GM12873 (cell line): Measurements from ENCODE around the gene COX7A2.

Source experiments
- CTCF ChIP-seq: IDR thresholded peaks from 2 replicates; pipeline ENCODE4 v1.5.1; 2012; ENCODE audit warnings: low read depth, mild to moderate bottlenecking, moderate library complexity, low read length, control low read depth; ENCODE audit not compliant: insufficient read depth; ENCODE audit errors: missing control alignments

COX7A2 gene

GRCh38 chr6:75267461-75267860, 23.9 kb upstream of the COX7A2 start:
- TF ChIP-seq CTCF, result no peak

GRCh38 chr6:75266716-75267291, 23.2 kb upstream of the COX7A2 start:
- TF ChIP-seq CTCF, result peak; percentile 65

- TF ChIP-seq CTCF, result no peak
Observed at GRCh38 chr6:75263401-75263750, 19.8 kb upstream of the COX7A2 start.

- no peak for TF ChIP-seq CTCF
Observed at GRCh38 chr6:75262716-75263400, 19.3 kb upstream of the COX7A2 start.

GRCh38 chr6:75261299-75261698, 17.7 kb upstream of the COX7A2 start:
- no peak for TF ChIP-seq CTCF

- TF ChIP-seq CTCF, result no peak
Observed at GRCh38 chr6:75257343-75258087, 13.9 kb upstream of the COX7A2 start.

GRCh38 chr6:75250552-75250951, 7.0 kb upstream of the COX7A2 start:
- TF ChIP-seq CTCF, result no peak
